Mesenchymal stem cell (in vitro differentiated cells and primary cell): ENCODE data around the gene TIPIN.

Experiments used
- DNase-seq: peaks from one replicate; pipeline ENCODE4 v3.0.0-alpha.2; 2013
- H2AFZ ChIP-seq: one replicate; pipeline ENCODE4 v1.6.1; 2013; ENCODE audit warnings: low read depth, mild to moderate bottlenecking, control low read depth, inconsistent platforms, low read length, moderate library complexity
- H2AK5ac ChIP-seq: 2 replicates; pipeline ENCODE4 v1.6.1; 2013; ENCODE audit warnings: low read length, moderate library complexity, mild to moderate bottlenecking, inconsistent platforms; ENCODE audit not compliant: severe bottlenecking
- H2BK120ac ChIP-seq: one replicate; pipeline ENCODE4 v1.6.1; 2013; ENCODE audit warnings: low read depth, mild to moderate bottlenecking, inconsistent platforms, low read length, moderate library complexity
- H2BK12ac ChIP-seq, 2 experiments: one replicate each; pipeline ENCODE4 v1.6.1; 2013; ENCODE audit warnings: inconsistent platforms in 2 of 2, low read length in 2 of 2, mild to moderate bottlenecking in 2 of 2, moderate library complexity in 2 of 2, control low read depth in 1 of 2
- H2BK15ac ChIP-seq: one replicate; pipeline ENCODE4 v1.6.1; 2013; ENCODE audit warnings: mild to moderate bottlenecking, low read depth, inconsistent platforms; ENCODE audit not compliant: poor library complexity, severe bottlenecking
- H2BK5ac ChIP-seq: 2 replicates; pipeline ENCODE4 v1.6.1; 2013; ENCODE audit warnings: low read depth, mild to moderate bottlenecking, low read length, control low read depth, inconsistent platforms; ENCODE audit not compliant: poor library complexity, severe bottlenecking
- H3K14ac ChIP-seq, 2 experiments: one replicate each; pipeline ENCODE4 v1.6.1; 2013; ENCODE audit warnings: inconsistent platforms in 2 of 2, low read length in 2 of 2, control low read depth in 1 of 2, mild to moderate bottlenecking in 1 of 2, moderate library complexity in 1 of 2
- H3K18ac ChIP-seq, 2 experiments: one replicate each; pipeline ENCODE4 v1.6.1; 2013; ENCODE audit warnings: inconsistent platforms in 2 of 2, low read length in 2 of 2, control low read depth in 1 of 2, low read depth in 1 of 2, mild to moderate bottlenecking in 1 of 2
- H3K23ac ChIP-seq, 2 experiments: one replicate each; pipeline ENCODE4 v1.6.1; 2013; ENCODE audit warnings: inconsistent platforms in 2 of 2, low read length in 2 of 2, mild to moderate bottlenecking in 2 of 2, moderate library complexity in 2 of 2, control low read depth in 1 of 2
- H3K27ac ChIP-seq: 2 replicates; pipeline ENCODE4 v1.5.1; 2013; ENCODE audit warnings: mild to moderate bottlenecking, moderate library complexity, low read length, control low read depth, inconsistent platforms; ENCODE audit not compliant: poor library complexity, severe bottlenecking
- H3K27me3 ChIP-seq, 2 experiments: 2 replicates each; pipeline versions ENCODE4 v1.6.1 to v1.7.0; 2013; ENCODE audit warnings: low read length in 2 of 2, mild to moderate bottlenecking in 2 of 2, moderate library complexity in 2 of 2, control low read depth in 1 of 2, inconsistent platforms in 1 of 2; ENCODE audit not compliant: control insufficient read depth in 1 of 2, insufficient read depth in 1 of 2
- H3K36me3 ChIP-seq, 2 experiments: 2 replicates each; pipeline versions ENCODE4 v1.6.1 to v1.7.0; 2013; ENCODE audit warnings: low read length in 2 of 2, control low read depth in 1 of 2, inconsistent platforms in 1 of 2, low read depth in 1 of 2, mild to moderate bottlenecking in 1 of 2; ENCODE audit not compliant: insufficient read depth in 2 of 2, control insufficient read depth in 1 of 2
- H3K4ac ChIP-seq, 2 experiments: one replicate each; pipeline ENCODE4 v1.6.1; 2013; ENCODE audit warnings: inconsistent platforms in 2 of 2, low read length in 2 of 2, mild to moderate bottlenecking in 2 of 2, moderate library complexity in 2 of 2, control low read depth in 1 of 2, low read depth in 1 of 2
- H3K4me1 ChIP-seq: 2 replicates; pipeline ENCODE4 v1.6.1; 2013; ENCODE audit warnings: low read depth, low read length, control low read depth; ENCODE audit not compliant: control insufficient read depth, insufficient read depth
- H3K4me2 ChIP-seq: 2 replicates; pipeline ENCODE4 v1.6.1; 2013; ENCODE audit warnings: low read length, mild to moderate bottlenecking, inconsistent platforms; ENCODE audit not compliant: poor library complexity, severe bottlenecking
- H3K4me3 ChIP-seq, 2 experiments: 2 replicates each; pipeline versions ENCODE4 v1.5.1 to v1.7.0; 2013; ENCODE audit warnings: low read length in 2 of 2, mild to moderate bottlenecking in 2 of 2, control low read depth in 1 of 2, low read depth in 1 of 2; ENCODE audit not compliant: insufficient read depth in 1 of 2
- H3K79me1 ChIP-seq: replicated peaks from 2 replicates; pipeline ENCODE4 v1.6.1; 2013; ENCODE audit warnings: mild to moderate bottlenecking, control low read depth, low read length, inconsistent platforms; ENCODE audit not compliant: poor library complexity, severe bottlenecking
- H3K9ac ChIP-seq: 2 replicates; pipeline ENCODE4 v1.7.0; 2013; ENCODE audit warnings: mild to moderate bottlenecking, low read length, moderate library complexity
- H3K9me3 ChIP-seq: 2 replicates; pipeline ENCODE4 v1.7.0; 2013; ENCODE audit warnings: mild to moderate bottlenecking, low read length; ENCODE audit not compliant: control insufficient read depth
- H4K8ac ChIP-seq: one replicate; pipeline ENCODE4 v1.6.1; 2013; ENCODE audit warnings: inconsistent platforms, mild to moderate bottlenecking, low read length, moderate library complexity
- H4K91ac ChIP-seq: one replicate; pipeline ENCODE4 v1.6.1; 2013; ENCODE audit warnings: mild to moderate bottlenecking, low read length, inconsistent platforms
- WGBS: methylation state at CpG from one replicate; pipeline ENCODE4 v1.1.7; 2013; ENCODE audit warnings: mixed read lengths; 5-methylcytosine and 5-hydroxymethylcytosine counted together

The TIPIN gene

DNA sequence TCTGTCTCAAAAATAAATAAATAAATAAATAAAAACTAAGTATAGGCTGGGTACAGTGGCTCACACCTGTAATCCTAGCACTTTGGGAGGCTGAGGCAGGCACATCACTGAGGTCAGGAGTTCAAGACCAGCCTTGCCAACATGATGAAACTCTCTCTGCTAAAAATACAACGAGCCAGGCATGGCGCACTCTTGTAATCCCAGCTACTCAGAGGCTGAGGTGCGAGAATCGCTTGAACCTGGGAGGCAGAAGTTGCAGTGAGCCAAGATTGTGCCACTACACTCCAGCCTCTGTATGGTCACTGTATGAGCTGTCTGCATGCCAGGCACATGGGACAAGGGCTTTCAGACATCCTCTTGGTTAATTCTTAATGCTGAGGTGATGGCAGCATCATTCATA is 28.7 kb downstream of the TIPIN start:
- Histone ChIP-seq H4K91ac (no peak overlapping the region), H2BK12ac (no peak overlapping the region), H2BK5ac (no peak overlapping the region), H3K9ac (no peak overlapping the region), H3K27ac (no peak overlapping the region), H2BK120ac (no peak overlapping the region), H4K8ac (no peak overlapping the region), H3K4me3 (no peak overlapping the region), H3K18ac (no peak overlapping the region), H2AK5ac (no peak overlapping the region), H3K79me1 (peaks cover 3% of the 10 kb centered on the region), H3K4me2 (no peak overlapping the region), H2AFZ (no peak overlapping the region), H3K36me3 (peaks cover 24 to 87% of the 10 kb centered on the region in 2 experiments), H3K4ac (no peak overlapping the region), H3K9me3 (no peaks in the 10 kb centered on the region), H3K14ac (no peak overlapping the region), H3K23ac (no peak overlapping the region), H3K27me3 (no peaks in the 10 kb centered on the region), H3K4me1 (no peaks in the 10 kb centered on the region), H2BK15ac (no peak overlapping the region)
- WGBS = 100% methylated on average over 4 of the region's 4 CpGs
- no peak for DNase-seq

DNA sequence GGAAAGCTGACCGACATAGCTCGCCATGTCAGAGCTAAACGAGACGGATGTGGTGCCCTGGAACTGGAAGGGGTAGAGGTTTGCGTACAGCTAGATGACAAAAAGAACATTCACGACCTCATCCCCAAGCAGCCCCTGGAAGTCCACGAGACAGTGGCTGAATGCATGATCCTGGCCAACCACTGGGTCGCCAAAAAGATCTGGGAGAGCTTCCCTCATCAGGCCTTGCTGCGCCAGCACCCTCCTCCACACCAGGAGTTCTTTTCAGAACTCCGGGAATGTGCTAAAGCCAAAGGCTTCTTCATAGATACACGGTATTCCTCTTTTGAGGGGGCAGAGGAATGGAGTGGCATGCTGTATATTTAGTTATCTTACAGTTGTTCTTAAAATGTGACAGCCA is 30.4 kb downstream of the TIPIN start:
- Histone ChIP-seq H2BK120ac (no peak overlapping the region), H4K91ac (peak overlapping the region; percentile 39), H3K4me1 (no peaks in the 10 kb centered on the region), H2BK15ac (no peak overlapping the region), H3K79me1 (peaks cover 4% of the 10 kb centered on the region), H3K4me2 (no peak overlapping the region), H3K4me3 (no peak overlapping the region), H2BK12ac (no peak overlapping the region), H2AFZ (no peak overlapping the region), H3K18ac (no peak overlapping the region), H3K23ac (no peak overlapping the region), H3K36me3 (peaks cover 24 to 84% of the 10 kb centered on the region in 2 experiments), H4K8ac (no peak overlapping the region), H3K9me3 (no peaks in the 10 kb centered on the region), H2BK5ac (no peak overlapping the region), H3K4ac (no peak overlapping the region), H3K27ac (no peak overlapping the region), H3K27me3 (no peaks in the 10 kb centered on the region), H3K9ac (no peak overlapping the region), H2AK5ac (no peak overlapping the region), H3K14ac (no peak overlapping the region)
- DNase-seq = no peak
- 99% methylated on average over 11 of the region's 11 CpGs for WGBS

DNA sequence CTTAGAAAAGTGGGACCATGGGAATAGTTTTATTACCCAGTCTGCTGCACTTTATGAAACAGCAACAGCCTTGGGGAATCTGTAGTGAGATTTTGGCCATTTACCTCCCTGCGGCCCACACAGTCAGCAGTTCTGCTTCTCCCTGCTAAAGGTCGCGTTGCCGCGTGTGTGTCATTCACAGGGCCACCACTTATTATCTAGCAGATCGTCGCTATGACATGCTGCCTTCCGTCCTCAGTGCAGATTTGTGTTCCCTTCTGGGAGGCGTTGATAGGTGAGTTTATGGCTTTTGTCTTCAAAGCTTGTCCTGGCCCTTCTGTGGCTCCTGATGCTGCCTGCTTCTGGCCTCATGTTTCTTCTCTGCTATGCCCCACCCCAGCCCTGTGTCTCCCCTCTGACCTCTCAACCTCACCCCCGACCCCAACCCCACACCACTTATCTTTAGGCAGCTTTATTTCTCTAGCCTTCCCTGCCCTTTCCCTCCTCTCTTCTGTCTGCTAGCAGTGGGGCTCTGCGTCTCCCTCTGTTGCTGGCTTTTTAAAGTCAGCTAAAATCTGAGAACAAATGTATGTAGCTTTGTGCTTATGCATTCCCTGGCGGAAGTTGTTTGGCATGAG is 33.1 kb downstream of the TIPIN start:
- Histone ChIP-seq H3K27me3 (no peaks in the 10 kb centered on the region), H4K91ac (no peak overlapping the region), H3K14ac (no peak overlapping the region), H3K79me1 (peaks cover 4% of the 10 kb centered on the region), H3K4me3 (no peak overlapping the region), H3K9ac (no peak overlapping the region), H3K27ac (no peak overlapping the region), H3K18ac (no peak overlapping the region), H4K8ac (no peak overlapping the region), H3K9me3 (no peaks in the 10 kb centered on the region), H2BK5ac (no peak overlapping the region), H3K36me3 (peaks cover 17 to 83% of the 10 kb centered on the region in 2 experiments), H3K4me2 (no peak overlapping the region), H3K23ac (no peak overlapping the region), H3K4me1 (no peaks in the 10 kb centered on the region), H2AK5ac (no peak overlapping the region), H2BK120ac (no peak overlapping the region), H3K4ac (no peak overlapping the region), H2AFZ (no peak overlapping the region), H2BK12ac (no peak overlapping the region), H2BK15ac (no peak overlapping the region)
- no peak for DNase-seq
- WGBS = 64% methylated on average over 12 of the region's 12 CpGs

DNA sequence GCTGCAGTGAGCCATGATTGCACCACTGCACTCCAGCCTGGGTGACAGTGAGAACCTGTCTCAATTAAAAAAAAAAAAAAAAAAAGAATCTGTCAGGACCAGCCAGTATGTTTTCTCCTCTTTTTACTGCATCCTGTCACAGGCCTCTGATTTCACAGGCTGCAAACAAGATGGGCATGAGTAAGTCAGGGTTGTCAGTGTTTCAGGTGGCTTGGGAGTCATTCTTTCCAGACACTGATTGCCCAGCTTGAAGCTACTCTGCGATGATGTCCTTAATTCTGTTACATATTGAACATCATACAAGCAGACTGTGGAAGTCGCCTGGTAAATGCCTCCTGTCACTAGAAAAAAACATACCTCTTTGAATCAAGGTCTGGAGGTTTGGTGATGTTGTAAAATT is 44.3 kb downstream of the TIPIN start:
- Histone ChIP-seq H3K9me3 (no peaks in the 10 kb centered on the region), H4K91ac (no peak overlapping the region), H2AFZ (no peak overlapping the region), H3K79me1 (no peaks in the 10 kb centered on the region), H3K18ac (no peak overlapping the region), H3K4ac (no peak overlapping the region), H2BK120ac (no peak overlapping the region), H2BK15ac (no peak overlapping the region), H3K27ac (no peak overlapping the region), H3K4me3 (no peak overlapping the region), H3K9ac (no peak overlapping the region), H2AK5ac (no peak overlapping the region), H3K23ac (no peak overlapping the region), H3K27me3 (no peaks in the 10 kb centered on the region), H2BK5ac (no peak overlapping the region), H2BK12ac (no peak overlapping the region), H3K4me1 (no peaks in the 10 kb centered on the region), H4K8ac (no peak overlapping the region), H3K14ac (no peak overlapping the region), H3K36me3 (peaks cover 16 to 66% of the 10 kb centered on the region in 2 experiments), H3K4me2 (no peak overlapping the region)
- no peak for DNase-seq
- WGBS = 100% methylated on average over 1 of the region's 2 CpGs
